ENCODE data around the gene PAK1. TPM values are rescaled to one million over a fixed set of nuclear protein-coding genes. Genes with fewer than 3 reads are reported as not detected.

PAK1 gene
- total and polyA plus RNA-seq, 2 of the 8 experiments (the other 6 are each of a cell fraction or from before 2014, with no cell fraction given): 87.7 to 151 TPM

DNA sequence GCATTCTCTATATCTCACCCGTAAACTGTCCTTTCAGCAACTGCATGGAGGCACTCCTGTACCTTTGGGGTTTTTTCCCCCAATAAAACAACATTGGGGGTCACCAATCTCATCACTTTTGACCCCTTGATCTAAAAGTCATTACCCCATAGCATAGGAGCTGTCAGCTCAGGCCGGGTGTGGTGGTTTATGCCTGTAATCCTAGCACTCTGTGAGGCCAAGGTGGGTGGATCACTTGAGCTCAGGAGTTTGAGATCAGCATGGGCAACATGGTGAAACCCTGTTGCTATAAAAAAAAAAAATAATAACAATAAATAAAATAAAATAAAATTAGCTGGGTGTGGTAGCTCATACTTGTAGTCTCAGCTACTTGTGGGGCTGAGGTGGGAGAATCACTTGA, 155.3 kb downstream of the PAK1 start:
- no peaks in the 10 kb centered on the region for H3K79me1 ChIP-seq (ENCODE audit: low read depth, low read length)
- no peak overlapping the region for H3K9ac ChIP-seq (replicated peaks in 1 of 4; ENCODE audit: extremely low read depth in 1 of 4, low read depth in 3 of 4, low read length in 3 of 4)
- no peak overlapping the region for H2AFZ ChIP-seq (ENCODE audit: low read length)
- H3K56ac ChIP-seq (replicated peaks; ENCODE audit: insufficient read length, low read depth, low read length): no peak overlapping the region
- WGBS, 2 experiments (ENCODE audit: extremely low coverage in 1 of 2, insufficient coverage in 1 of 2, insufficient read length in 1 of 2, insufficient replicate concordance in 2 of 2, low coverage in 1 of 2, low lambda C conversion rate in 2 of 2, missing lambda C conversion rate in 1 of 2): 91% methylated on average over 2 of the region's 2 CpGs; no CpG with 5 or more reads in 1 of the 2 experiments
- H3K4me2 ChIP-seq (ENCODE audit: insufficient read depth in 1 of 2, low read depth in 2 of 2, low read length in 2 of 2): no peak overlapping the region
- POLR2A ChIA-PET (ENCODE audit: partially characterized antibody): no interaction called here
- no peak overlapping the region for H2BK12ac ChIP-seq (ENCODE audit: low read depth, low read length)
- no peak overlapping the region for H2BK5ac ChIP-seq (ENCODE audit: low read depth, low read length)
- no peak for TF ChIP-seq MAFK (IDR thresholded peaks at IDR 0.05; ENCODE audit: low read depth, low read length)
- no peak for TF ChIP-seq USF2 (IDR thresholded peaks at IDR 0.05; ENCODE audit: low read length)
- no peaks in the 10 kb centered on the region for H3K9me3 ChIP-seq (ENCODE audit: insufficient read depth in 2 of 2, low read depth in 1 of 2, low read length in 1 of 2)
- H3K36me3 ChIP-seq (ENCODE audit: control insufficient read depth in 2 of 4, insufficient read depth in 4 of 4, low read length in 3 of 4): peaks cover 0 to 14% (median 6%) of the 10 kb centered on the region in 4 experiments; a peak in 5 of 8 replicates
- no peak overlapping the region for H4K91ac ChIP-seq (replicated peaks; ENCODE audit: insufficient read length, low read length)
- H3K4me3 ChIP-seq (ENCODE audit: extremely low read depth in 1 of 4, insufficient read depth in 2 of 4, low read depth in 3 of 4, low read length in 4 of 4): no peak overlapping the region
- H2BK15ac ChIP-seq (ENCODE audit: low read length): no peak overlapping the region
- no peaks in the 10 kb centered on the region for H3K23me2 ChIP-seq (ENCODE audit: low read depth, low read length)
- H4K8ac ChIP-seq (ENCODE audit: extremely low read depth, insufficient read depth, low read length): no peak overlapping the region
- H3K4me1 ChIP-seq (replicated peaks in 1 of 4; ENCODE audit: control insufficient read depth in 3 of 4, insufficient read depth in 4 of 4, low read length in 3 of 4): no peaks in the 10 kb centered on the region
- H2BK120ac ChIP-seq (replicated peaks; ENCODE audit: low read depth, low read length): no peak overlapping the region
- H3K4ac ChIP-seq (replicated peaks; ENCODE audit: insufficient read length, low read depth, low read length): no peak overlapping the region
- H4K5ac ChIP-seq (ENCODE audit: insufficient read length, low read depth, low read length): no peak overlapping the region
- H3K27me3 ChIP-seq (replicated peaks in 1 of 4; ENCODE audit: control insufficient read depth in 3 of 4, extremely low read depth in 1 of 4, insufficient read depth in 3 of 4, low read length in 3 of 4): peaks cover 0 to 1% (median 0%) of the 10 kb centered on the region in 4 experiments; a peak in 2 of 7 replicates
- no peak for FAIRE-seq
- H3K23ac ChIP-seq (ENCODE audit: insufficient read length): no peak overlapping the region
- H3K14ac ChIP-seq (ENCODE audit: insufficient read length): no peak overlapping the region
- H3K27ac ChIP-seq (ENCODE audit: low read depth, low read length): no peak overlapping the region
- CTCF ChIA-PET (ENCODE audit: partially characterized antibody): interaction anchor here (0.6 kb wide), 1 partner anchor 293 kb away, joined by 3 read pairs; no protein-coding TSS in a partner anchor
- no peak overlapping the region for H3K18ac ChIP-seq (ENCODE audit: extremely low read depth, low read length)
- no peak for DNase-seq (ENCODE audit: low read depth in 1 of 2, low spot score in 2 of 2)
- H2AK5ac ChIP-seq (ENCODE audit: low read depth, low read length): no peak overlapping the region
- H2BK20ac ChIP-seq (ENCODE audit: low read length): no peak overlapping the region
- peaks cover 0 to under 1% of the 10 kb centered on the region in 2 experiments for H4K20me1 ChIP-seq (replicated peaks in 1 of 2; ENCODE audit: control insufficient read depth in 1 of 2, insufficient read depth in 2 of 2, low read length in 2 of 2)
- H3K79me2 ChIP-seq (ENCODE audit: control insufficient read depth in 1 of 2, insufficient read depth in 2 of 2, low read length in 2 of 2): no peaks in the 10 kb centered on the region
